ENCODE measurements around the gene CHAD. TPM values are rescaled to one million over a fixed set of nuclear protein-coding genes. Genes with fewer than 3 reads are reported as not detected.

CHAD gene
- total RNA-seq, 1 experiment from 2014 or later: 0.09 TPM

DNA sequence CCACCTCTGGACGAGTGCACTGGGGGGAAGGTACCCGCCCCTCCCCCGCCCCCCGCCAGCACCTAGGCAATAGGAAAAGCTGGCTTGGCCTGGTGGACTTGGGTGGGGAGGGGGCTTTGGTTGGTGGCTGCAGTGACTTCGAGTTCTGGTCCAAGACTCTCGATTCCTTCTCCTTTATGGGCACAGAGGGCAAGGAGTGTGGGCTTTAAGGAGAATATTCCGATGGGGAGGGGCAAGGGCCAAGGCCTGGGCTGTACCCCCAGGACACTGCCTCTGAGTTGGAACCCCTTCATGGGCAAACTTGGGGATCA is 42.3 kb downstream of the CHAD start:
- POLR2A ChIA-PET: interaction anchor here (1.1 to 1.5 kb wide), 2 partner anchors 14 to 29 kb away, joined by 3 to 6 read pairs; partner anchors contain the start of gene LRRC59
- no peak for DNase-seq (ENCODE audit: low spot score)
- H3K27ac Mint-ChIP-seq: no peak overlapping the region
- H3K4me1 Mint-ChIP-seq: peaks cover 22% of the 10 kb centered on the region
- ATAC-seq: peak; percentile 54
- no peaks in the 10 kb centered on the region for H3K36me3 Mint-ChIP-seq
- CTCF ChIA-PET: interaction anchor here (0.6 to 3.6 kb wide), 6 partner anchors 9 to 157 kb away, joined by 3 to 49 read pairs (median 4); partner anchors contain the start of gene LRRC59
- peaks cover 24% of the 10 kb centered on the region for H3K27me3 Mint-ChIP-seq (ENCODE audit: low read depth)
- no peaks in the 10 kb centered on the region for H3K9me3 Mint-ChIP-seq
- H3K4me3 Mint-ChIP-seq: peak overlapping the region; percentile 75
- TF ChIP-seq, protein P1, sequence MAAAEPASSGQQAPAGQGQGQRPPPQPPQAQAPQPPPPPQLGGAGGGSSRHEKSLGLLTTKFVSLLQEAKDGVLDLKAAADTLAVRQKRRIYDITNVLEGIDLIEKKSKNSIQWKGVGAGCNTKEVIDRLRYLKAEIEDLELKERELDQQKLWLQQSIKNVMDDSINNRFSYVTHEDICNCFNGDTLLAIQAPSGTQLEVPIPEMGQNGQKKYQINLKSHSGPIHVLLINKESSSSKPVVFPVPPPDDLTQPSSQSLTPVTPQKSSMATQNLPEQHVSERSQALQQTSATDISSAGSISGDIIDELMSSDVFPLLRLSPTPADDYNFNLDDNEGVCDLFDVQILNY (CRISPR knock-in tag; IDR thresholded peaks at IDR 0.05): no peak
- TF ChIP-seq OVOL2 (CRISPR knock-in tag; IDR thresholded peaks at IDR 0.05; ENCODE audit: borderline replicate concordance) (no peak), KAT7 (CRISPR knock-in tag; IDR thresholded peaks at IDR 0.05; ENCODE audit: borderline replicate concordance) (0 out of 2 replicates have a peak, but pooled peaks have one; percentile 6)
- TF ChIP-seq, protein P2, sequence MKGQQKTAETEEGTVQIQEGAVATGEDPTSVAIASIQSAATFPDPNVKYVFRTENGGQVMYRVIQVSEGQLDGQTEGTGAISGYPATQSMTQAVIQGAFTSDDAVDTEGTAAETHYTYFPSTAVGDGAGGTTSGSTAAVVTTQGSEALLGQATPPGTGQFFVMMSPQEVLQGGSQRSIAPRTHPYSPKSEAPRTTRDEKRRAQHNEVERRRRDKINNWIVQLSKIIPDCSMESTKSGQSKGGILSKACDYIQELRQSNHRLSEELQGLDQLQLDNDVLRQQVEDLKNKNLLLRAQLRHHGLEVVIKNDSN (CRISPR knock-in tag; IDR thresholded peaks at IDR 0.05): no peak
- TF ChIP-seq, protein P3, sequence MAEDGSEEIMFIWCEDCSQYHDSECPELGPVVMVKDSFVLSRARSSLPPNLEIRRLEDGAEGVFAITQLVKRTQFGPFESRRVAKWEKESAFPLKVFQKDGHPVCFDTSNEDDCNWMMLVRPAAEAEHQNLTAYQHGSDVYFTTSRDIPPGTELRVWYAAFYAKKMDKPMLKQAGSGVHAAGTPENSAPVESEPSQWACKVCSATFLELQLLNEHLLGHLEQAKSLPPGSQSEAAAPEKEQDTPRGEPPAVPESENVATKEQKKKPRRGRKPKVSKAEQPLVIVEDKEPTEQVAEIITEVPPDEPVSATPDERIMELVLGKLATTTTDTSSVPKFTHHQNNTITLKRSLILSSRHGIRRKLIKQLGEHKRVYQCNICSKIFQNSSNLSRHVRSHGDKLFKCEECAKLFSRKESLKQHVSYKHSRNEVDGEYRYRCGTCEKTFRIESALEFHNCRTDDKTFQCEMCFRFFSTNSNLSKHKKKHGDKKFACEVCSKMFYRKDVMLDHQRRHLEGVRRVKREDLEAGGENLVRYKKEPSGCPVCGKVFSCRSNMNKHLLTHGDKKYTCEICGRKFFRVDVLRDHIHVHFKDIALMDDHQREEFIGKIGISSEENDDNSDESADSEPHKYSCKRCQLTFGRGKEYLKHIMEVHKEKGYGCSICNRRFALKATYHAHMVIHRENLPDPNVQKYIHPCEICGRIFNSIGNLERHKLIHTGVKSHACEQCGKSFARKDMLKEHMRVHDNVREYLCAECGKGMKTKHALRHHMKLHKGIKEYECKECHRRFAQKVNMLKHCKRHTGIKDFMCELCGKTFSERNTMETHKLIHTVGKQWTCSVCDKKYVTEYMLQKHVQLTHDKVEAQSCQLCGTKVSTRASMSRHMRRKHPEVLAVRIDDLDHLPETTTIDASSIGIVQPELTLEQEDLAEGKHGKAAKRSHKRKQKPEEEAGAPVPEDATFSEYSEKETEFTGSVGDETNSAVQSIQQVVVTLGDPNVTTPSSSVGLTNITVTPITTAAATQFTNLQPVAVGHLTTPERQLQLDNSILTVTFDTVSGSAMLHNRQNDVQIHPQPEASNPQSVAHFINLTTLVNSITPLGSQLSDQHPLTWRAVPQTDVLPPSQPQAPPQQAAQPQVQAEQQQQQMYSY (CRISPR knock-in tag; IDR thresholded peaks at IDR 0.05): peak; percentile 83
- TF ChIP-seq, protein P4, sequence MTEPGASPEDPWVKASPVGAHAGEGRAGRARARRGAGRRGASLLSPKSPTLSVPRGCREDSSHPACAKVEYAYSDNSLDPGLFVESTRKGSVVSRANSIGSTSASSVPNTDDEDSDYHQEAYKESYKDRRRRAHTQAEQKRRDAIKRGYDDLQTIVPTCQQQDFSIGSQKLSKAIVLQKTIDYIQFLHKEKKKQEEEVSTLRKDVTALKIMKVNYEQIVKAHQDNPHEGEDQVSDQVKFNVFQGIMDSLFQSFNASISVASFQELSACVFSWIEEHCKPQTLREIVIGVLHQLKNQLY (CRISPR knock-in tag; IDR thresholded peaks at IDR 0.05): no peak

DNA sequence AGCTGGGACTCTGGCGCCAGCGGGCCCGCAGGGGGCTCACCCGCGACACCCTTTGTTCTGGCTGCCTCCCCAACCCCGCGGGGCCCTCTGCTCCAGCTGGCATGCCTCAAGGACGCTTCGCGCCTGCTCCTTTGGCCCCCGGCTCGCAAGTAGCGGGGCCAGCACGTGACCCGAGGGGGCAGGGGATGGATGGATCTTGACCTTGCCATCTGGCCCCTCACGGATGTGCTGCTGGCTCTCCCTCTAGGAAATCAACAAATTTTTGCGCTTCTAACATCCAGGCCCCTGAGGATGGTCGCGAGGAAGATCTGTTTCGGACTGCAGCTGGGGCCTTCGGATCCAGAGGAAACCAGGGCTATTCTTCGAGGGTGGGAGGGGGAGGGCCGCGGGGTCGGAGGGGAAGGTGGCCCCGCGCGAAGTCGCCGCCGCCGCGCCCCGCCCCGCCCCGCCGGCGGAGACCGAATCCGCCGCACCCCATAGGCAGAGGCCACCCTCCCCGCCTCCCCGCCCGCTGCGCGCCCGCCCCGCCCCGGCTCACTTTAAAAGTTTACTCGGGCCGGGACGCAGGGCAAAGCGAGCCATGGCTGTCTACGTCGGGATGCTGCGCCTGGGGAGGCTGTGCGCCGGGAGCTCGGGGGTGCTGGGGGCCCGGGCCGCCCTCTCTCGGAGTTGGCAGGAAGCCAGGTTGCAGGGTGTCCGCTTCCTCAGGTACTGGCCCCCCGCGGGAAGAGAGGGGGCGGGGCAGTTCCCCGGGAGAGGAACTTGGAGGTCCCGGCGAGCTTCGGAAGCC is 42.8 kb downstream of the CHAD start, which contains the start of gene ACSF2:
Gene ACSF2 (plus strand): TSS at position 537 of the 790 bp plus-strand sequence. CDS start 44 bp downstream, at position 581.
- H3K27ac Mint-ChIP-seq: peak within 1 kb of the TSS; percentile 25; the same call in 1 of the 2 replicates
- peak; percentile 50 for ATAC-seq
- peaks cover 17% of the 10 kb centered on the region for H3K4me1 Mint-ChIP-seq
- DNase-seq (ENCODE audit: low spot score): peak; percentile 64
- peaks cover 24% of the 10 kb centered on the region for H3K27me3 Mint-ChIP-seq (ENCODE audit: low read depth)
- H3K9me3 Mint-ChIP-seq: no peaks in the 10 kb centered on the region
- H3K36me3 Mint-ChIP-seq: no peaks in the 10 kb centered on the region
- ChIA-PET CTCF (interaction anchor here (0.9 to 3.6 kb wide), 6 partner anchors 9 to 225 kb away, joined by 3 to 49 read pairs (median 4); partner anchors contain the start of gene LRRC59), POLR2A (interaction anchor here (1.1 to 1.5 kb wide), 2 partner anchors 14 to 28 kb away, joined by 3 to 6 read pairs; partner anchors contain the start of gene LRRC59)
- peak within 1 kb of the TSS; percentile 76 for H3K4me3 Mint-ChIP-seq
- TF ChIP-seq JUN (CRISPR knock-in tag; IDR thresholded peaks at IDR 0.05) (peak; percentile 80; the same call in 1 of the 2 replicates), JAZF1 (CRISPR knock-in tag; IDR thresholded peaks at IDR 0.05) (no peak), ZNF423 (CRISPR knock-in tag; IDR thresholded peaks at IDR 0.05) (peak; percentile 34; the same call in 1 of the 2 replicates), TEAD1 (CRISPR knock-in tag; IDR thresholded peaks at IDR 0.05) (0 out of 2 replicates have a peak, but pooled peaks have one; percentile 54), PRRX2 (CRISPR knock-in tag; IDR thresholded peaks at IDR 0.05) (no peak), CREB1 (CRISPR knock-in tag; IDR thresholded peaks at IDR 0.05) (peak; percentile 61; the same call in 1 of the 2 replicates), MXD4 (CRISPR knock-in tag; IDR thresholded peaks at IDR 0.05; ENCODE audit: borderline replicate concordance) (no peak)
- TF ChIP-seq, protein P2 (CRISPR knock-in tag; IDR thresholded peaks at IDR 0.05): peak; percentile 93
- TF ChIP-seq, protein P5, sequence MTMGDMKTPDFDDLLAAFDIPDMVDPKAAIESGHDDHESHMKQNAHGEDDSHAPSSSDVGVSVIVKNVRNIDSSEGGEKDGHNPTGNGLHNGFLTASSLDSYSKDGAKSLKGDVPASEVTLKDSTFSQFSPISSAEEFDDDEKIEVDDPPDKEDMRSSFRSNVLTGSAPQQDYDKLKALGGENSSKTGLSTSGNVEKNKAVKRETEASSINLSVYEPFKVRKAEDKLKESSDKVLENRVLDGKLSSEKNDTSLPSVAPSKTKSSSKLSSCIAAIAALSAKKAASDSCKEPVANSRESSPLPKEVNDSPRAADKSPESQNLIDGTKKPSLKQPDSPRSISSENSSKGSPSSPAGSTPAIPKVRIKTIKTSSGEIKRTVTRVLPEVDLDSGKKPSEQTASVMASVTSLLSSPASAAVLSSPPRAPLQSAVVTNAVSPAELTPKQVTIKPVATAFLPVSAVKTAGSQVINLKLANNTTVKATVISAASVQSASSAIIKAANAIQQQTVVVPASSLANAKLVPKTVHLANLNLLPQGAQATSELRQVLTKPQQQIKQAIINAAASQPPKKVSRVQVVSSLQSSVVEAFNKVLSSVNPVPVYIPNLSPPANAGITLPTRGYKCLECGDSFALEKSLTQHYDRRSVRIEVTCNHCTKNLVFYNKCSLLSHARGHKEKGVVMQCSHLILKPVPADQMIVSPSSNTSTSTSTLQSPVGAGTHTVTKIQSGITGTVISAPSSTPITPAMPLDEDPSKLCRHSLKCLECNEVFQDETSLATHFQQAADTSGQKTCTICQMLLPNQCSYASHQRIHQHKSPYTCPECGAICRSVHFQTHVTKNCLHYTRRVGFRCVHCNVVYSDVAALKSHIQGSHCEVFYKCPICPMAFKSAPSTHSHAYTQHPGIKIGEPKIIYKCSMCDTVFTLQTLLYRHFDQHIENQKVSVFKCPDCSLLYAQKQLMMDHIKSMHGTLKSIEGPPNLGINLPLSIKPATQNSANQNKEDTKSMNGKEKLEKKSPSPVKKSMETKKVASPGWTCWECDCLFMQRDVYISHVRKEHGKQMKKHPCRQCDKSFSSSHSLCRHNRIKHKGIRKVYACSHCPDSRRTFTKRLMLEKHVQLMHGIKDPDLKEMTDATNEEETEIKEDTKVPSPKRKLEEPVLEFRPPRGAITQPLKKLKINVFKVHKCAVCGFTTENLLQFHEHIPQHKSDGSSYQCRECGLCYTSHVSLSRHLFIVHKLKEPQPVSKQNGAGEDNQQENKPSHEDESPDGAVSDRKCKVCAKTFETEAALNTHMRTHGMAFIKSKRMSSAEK (CRISPR knock-in tag; IDR thresholded peaks at IDR 0.05; ENCODE audit: borderline replicate concordance): no peak
- TF ChIP-seq, protein P6, sequence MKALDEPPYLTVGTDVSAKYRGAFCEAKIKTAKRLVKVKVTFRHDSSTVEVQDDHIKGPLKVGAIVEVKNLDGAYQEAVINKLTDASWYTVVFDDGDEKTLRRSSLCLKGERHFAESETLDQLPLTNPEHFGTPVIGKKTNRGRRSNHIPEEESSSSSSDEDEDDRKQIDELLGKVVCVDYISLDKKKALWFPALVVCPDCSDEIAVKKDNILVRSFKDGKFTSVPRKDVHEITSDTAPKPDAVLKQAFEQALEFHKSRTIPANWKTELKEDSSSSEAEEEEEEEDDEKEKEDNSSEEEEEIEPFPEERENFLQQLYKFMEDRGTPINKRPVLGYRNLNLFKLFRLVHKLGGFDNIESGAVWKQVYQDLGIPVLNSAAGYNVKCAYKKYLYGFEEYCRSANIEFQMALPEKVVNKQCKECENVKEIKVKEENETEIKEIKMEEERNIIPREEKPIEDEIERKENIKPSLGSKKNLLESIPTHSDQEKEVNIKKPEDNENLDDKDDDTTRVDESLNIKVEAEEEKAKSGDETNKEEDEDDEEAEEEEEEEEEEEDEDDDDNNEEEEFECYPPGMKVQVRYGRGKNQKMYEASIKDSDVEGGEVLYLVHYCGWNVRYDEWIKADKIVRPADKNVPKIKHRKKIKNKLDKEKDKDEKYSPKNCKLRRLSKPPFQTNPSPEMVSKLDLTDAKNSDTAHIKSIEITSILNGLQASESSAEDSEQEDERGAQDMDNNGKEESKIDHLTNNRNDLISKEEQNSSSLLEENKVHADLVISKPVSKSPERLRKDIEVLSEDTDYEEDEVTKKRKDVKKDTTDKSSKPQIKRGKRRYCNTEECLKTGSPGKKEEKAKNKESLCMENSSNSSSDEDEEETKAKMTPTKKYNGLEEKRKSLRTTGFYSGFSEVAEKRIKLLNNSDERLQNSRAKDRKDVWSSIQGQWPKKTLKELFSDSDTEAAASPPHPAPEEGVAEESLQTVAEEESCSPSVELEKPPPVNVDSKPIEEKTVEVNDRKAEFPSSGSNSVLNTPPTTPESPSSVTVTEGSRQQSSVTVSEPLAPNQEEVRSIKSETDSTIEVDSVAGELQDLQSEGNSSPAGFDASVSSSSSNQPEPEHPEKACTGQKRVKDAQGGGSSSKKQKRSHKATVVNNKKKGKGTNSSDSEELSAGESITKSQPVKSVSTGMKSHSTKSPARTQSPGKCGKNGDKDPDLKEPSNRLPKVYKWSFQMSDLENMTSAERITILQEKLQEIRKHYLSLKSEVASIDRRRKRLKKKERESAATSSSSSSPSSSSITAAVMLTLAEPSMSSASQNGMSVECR (CRISPR knock-in tag; IDR thresholded peaks at IDR 0.05; ENCODE audit: borderline replicate concordance): peak; percentile 34; the same call in 1 of the 2 replicates
- TF ChIP-seq, protein P7, sequence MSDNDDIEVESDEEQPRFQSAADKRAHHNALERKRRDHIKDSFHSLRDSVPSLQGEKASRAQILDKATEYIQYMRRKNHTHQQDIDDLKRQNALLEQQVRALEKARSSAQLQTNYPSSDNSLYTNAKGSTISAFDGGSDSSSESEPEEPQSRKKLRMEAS (CRISPR knock-in tag; IDR thresholded peaks at IDR 0.05): peak; percentile 97
